Subcutaneous abdominal adipose tissue (tissue), 5 donors: ENCODE data around the gene AMH.

Experiments used
- H3K27ac ChIP-seq: one replicate; pipeline ENCODE4 v1.7.0; 2013; ENCODE audit warnings: low read depth, mild to moderate bottlenecking, inconsistent platforms, low read length, moderate library complexity
- H3K27me3 ChIP-seq, 5 donors: one replicate each; pipeline ENCODE4 v1.7.0; 2013; ENCODE audit warnings: low read length in 5 of 5, inconsistent platforms in 1 of 5; ENCODE audit not compliant: control insufficient read depth in 5 of 5, insufficient read depth in 4 of 5
- H3K36me3 ChIP-seq, 5 donors: one replicate each; pipeline ENCODE4 v1.7.0; 2013; ENCODE audit warnings: low read length in 5 of 5; ENCODE audit not compliant: control insufficient read depth in 5 of 5, insufficient read depth in 5 of 5
- H3K4me1 ChIP-seq, 5 donors: one replicate each; pipeline ENCODE4 v1.7.0; 2013; ENCODE audit warnings: low read length in 5 of 5, mild to moderate bottlenecking in 3 of 5, moderate library complexity in 1 of 5; ENCODE audit not compliant: control insufficient read depth in 5 of 5, insufficient read depth in 5 of 5
- H3K4me3 ChIP-seq, 5 donors: one replicate each; pipeline ENCODE4 v1.7.0; 2013; ENCODE audit warnings: low read length in 5 of 5, low read depth in 1 of 5
- H3K9ac ChIP-seq, 5 donors: one replicate each; pipeline ENCODE4 v1.7.0; 2013; ENCODE audit warnings: low read length in 5 of 5, mild to moderate bottlenecking in 4 of 5, moderate library complexity in 3 of 5
- H3K9me3 ChIP-seq, 5 donors: one replicate each; pipeline ENCODE4 v1.7.0; 2013; ENCODE audit warnings: low read length in 5 of 5; ENCODE audit not compliant: control insufficient read depth in 5 of 5
- donor health status: healthy.
- donor health status: healthy.
- donor health status: healthy.
- donor health status: healthy.
- donor health status: healthy.

Gene AMH

DNA sequence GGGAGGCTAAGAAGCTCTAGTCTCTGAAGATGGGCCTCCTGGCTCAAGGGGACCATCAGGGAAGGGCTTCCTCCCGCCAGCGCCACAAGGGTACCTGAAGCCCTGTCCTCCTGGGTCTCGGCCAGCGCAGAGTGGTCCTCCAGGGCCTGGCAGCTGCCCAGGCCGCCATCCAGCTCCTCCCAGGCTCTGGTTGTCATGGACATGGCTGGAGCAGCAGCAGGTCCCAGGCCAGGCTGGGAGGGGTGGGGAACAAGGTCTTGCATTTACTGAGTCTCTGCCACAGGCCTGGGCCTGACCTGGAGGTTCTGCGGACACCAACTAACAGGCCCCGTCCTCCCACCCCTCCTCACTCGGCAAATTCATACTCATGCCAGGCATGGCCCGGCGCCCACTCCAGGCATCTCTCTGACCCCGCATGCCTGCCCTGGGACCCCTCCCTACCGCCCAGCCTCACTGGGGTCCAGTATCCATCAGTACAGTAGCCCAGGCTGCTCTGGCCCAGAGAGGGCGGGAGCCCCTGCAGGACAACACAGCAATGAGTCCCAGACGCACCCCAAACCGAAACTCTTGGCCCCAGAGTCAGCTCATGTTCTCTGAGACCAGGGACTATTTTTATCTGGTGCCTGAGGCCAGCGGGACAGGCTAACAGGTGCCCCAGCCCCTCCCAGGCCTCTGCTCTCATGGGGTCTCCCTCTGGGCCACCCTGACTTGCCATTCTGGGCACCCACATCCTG, 6.2 kb downstream of the AMH start:
- Histone ChIP-seq H3K4me1 (peaks cover 0 to 37% (median 30%) of the 10 kb centered on the region in 5 donors), H3K27ac (no peak overlapping the region), H3K36me3 (no peaks in the 10 kb centered on the region), H3K9ac (no peak overlapping the region), H3K27me3 (peaks cover 33 to 37% (median 35%) of the 10 kb centered on the region in 5 donors), H3K9me3 (no peaks in the 10 kb centered on the region), H3K4me3 (no peak overlapping the region)

DNA sequence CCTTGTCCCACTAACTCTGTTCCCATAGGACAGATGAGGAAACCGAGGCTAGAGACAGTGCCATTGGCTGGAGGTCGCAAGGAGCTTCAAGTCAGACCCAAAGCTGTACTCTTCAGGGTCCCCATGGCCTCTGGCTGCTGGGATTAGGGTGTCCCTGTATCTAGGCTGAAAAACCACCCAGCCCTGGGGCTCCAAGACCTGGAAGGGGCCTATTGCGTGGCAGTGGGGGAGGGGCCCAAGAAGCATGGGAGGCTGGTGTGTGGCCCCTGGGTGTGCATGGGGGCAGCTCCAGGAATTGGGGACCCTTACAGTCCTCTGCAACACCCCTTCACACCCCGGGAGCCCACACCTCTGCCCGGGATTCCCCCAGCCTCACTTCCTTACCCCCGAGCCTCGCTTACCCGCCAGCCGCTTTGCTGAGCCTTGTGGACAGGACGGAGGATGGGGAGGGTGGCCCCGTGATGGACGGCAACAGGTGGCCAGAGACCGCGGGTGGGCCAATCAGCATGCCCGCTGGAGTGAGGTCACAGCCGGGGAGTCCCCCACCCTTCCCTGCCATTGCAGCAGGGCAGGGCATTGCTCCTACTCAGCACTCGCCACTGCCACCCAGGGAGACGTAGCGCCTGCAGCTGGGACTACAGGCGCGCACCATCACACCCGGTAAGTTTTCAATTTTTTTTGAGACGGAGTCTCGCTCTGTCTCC, 7.0 kb downstream of the AMH start, which contains the start of gene JSRP1:
JSRP1 (minus strand) TSS at position 436 of the 704 bp plus-strand sequence. CDS start 1,103 bp downstream, outside the sequence.
- H3K36me3 ChIP-seq: no peaks in the 10 kb centered on the region
- no peak within 1 kb of the TSS for H3K27ac ChIP-seq

DNA sequence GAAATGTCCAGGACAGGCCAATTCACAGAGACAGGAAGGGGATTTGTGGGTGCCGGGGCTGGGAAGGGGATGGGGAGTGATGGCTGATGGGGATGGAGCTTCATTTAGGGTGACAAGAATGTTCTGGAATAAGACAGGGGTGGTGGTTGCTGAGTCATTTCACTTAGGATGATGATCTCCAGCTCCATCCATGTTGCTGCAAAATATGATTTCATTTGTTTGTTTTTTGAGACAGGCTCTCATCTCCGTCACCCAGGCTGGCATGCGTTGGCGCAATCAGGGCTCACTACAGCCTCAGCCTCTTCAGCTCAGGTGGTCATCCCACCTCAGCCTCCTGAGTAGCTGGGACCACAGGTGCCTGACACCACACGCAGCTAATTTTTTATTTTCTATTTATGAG, 10.2 kb downstream of the AMH start:
- H3K27me3 ChIP-seq: peaks cover 0 to under 1% (median 0%) of the 10 kb centered on the region in 5 donors
- no peak overlapping the region for H3K27ac ChIP-seq
- no peak overlapping the region for H3K9ac ChIP-seq
- H3K9me3 ChIP-seq: no peaks in the 10 kb centered on the region
- no peaks in the 10 kb centered on the region for H3K36me3 ChIP-seq
- H3K4me3 ChIP-seq: no peak overlapping the region
- no peaks in the 10 kb centered on the region for H3K4me1 ChIP-seq

More for the DNA sequence above, 7.0 kb downstream of the AMH start, which contains the start of gene JSRP1:
- Histone ChIP-seq H3K9me3 (no peaks in the 10 kb centered on the region), H3K9ac (no peak within 1 kb of the TSS), H3K27me3 (peaks cover 26 to 29% (median 28%) of the 10 kb centered on the region in 5 donors), H3K4me3 (no peak within 1 kb of the TSS), H3K4me1 (peaks cover 0 to 29% (median 22%) of the 10 kb centered on the region in 5 donors)

DNA sequence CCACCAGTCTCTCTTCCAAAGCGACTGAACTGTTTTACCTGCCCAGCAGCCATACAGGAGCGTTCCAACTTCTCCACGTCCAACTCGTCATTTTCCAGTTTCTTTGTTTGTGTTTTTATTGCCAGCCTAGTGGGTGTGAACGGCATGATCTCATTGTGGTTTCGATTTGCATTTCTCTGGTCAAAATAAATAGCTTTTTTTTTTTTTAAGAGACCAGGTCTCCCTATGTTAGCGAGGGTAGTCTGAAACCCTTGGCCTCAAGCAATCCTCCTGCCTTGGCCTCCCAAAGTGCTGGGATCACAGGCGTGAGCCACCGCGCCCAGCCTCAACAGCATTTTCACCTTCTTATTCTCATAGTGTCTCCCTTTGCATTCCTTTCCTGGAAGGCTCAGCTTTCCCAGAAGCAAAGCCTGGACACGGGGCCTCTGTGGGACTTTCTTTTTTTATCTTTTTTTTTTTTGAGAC, 11.2 kb downstream of the AMH start:
- Histone ChIP-seq H3K9ac (no peak overlapping the region), H3K4me3 (no peak overlapping the region), H3K27me3 (no peaks in the 10 kb centered on the region), H3K27ac (no peak overlapping the region), H3K9me3 (no peaks in the 10 kb centered on the region), H3K36me3 (no peaks in the 10 kb centered on the region), H3K4me1 (no peaks in the 10 kb centered on the region)

DNA sequence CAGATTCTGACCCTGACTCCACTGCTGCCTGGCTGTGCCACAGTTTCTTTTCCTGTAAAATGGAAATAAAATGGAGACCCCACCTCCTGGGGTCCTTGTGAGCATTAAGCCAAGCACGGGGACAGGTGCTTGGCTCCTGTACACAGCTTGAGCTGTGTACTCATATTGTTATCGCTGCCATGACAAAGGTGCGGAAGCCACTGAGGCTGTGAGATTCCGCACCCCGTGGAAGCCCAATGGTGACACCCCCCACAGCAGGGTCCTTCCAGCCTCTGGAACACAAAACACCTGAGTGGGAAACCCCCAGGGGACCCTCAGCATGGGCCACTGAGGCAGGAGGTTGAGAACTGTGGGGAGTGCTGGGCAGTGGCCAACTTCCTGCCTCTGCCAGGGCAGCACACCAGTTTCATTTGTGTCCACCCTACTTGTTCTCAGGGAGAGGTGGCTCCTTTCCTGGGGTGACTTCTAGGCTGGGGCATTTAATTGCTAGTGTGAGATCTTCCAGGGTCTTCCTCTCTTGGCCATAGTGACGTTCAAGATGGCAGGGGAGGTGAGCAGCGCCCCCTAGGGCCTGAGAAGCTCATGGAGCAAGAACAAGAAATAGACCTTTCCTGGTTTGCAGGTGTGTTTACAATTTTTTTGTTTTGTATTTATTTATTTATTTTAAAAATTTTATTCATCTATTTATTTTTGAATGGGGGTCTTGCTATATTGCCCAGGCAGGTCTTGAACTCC, 12.5 kb downstream of the AMH start:
- peaks cover 3 to 9% (median 7%) of the 10 kb centered on the region in 5 donors for H3K4me1 ChIP-seq
- no peak overlapping the region for H3K4me3 ChIP-seq
- no peaks in the 10 kb centered on the region for H3K27me3 ChIP-seq
- no peak overlapping the region for H3K9ac ChIP-seq
- H3K9me3 ChIP-seq: no peaks in the 10 kb centered on the region
- H3K27ac ChIP-seq: no peak overlapping the region
- H3K36me3 ChIP-seq: no peaks in the 10 kb centered on the region

DNA sequence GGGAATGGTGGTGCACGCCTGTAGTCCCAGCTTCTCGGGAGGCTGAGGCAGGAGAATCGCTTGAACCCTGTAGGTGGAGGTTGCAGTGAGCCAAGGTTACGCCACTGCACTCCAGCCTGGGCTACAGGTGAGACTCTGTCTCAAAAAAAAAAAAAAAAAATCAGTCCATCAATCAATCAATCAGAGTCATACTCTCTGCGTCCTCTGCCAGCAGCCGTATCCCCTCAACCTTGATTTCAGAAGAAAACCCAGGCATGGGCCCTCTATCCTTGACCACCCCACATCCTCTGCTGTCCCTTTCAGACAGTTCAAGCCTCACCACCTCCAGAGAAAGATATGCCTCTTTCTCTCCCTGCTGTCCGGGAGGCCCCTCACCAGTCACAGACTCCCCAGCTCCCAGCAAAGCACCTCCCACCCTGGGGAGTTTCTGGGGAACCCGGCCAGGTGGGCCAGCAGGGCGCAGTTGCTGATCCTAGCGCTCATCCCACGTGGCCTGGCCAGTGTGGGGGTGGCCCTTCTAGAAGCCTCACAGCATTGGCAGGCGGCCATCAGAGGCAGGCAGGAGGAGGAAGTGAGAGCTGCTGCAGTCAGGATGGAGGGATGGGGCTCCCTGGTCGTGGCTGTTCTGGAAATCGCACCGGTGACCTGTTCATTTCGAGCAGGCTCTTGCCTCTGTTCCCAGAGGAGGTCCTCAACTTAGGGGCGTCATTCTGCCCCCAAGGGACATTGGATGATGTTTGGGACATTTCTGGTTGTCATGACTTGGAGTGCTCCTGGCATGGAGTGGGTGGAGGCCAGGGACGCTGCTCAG, 17.3 kb downstream of the AMH start:
- Histone ChIP-seq H3K9ac (peak overlapping the region in 2 of 5 donors; percentile 23 to 41), H3K27me3 (no peaks in the 10 kb centered on the region), H3K36me3 (peaks cover 0 to 3% (median under 1%) of the 10 kb centered on the region in 5 donors), H3K4me3 (peak overlapping the region in 2 of 5 donors; percentile 22 to 32), H3K27ac (peak overlapping the region; percentile 46), H3K4me1 (peaks cover 5 to 39% (median 32%) of the 10 kb centered on the region in 5 donors), H3K9me3 (no peaks in the 10 kb centered on the region)

DNA sequence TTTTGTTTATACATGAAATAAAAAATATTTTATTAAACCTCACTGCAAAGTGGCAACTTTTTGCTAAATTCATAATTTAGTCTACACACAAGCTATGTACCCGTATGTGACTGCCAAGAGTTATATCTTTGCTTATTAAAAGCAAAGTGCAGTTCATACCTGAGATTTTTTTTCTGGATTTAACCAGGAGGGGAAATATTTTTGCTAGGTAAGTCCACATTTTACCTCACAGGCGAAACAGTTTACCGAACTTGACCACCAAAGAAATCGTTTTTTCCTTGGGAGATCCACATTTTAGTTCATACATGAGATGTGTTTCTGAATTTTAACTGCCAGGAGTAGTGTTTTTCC, 19.3 kb downstream of the AMH start:
- peak overlapping the region in 4 of 5 donors; percentile 59 to 99 (median 84) for H3K4me3 ChIP-seq
- H3K27ac ChIP-seq: no peak overlapping the region
- H3K4me1 ChIP-seq: peaks cover 8 to 60% (median 52%) of the 10 kb centered on the region in 5 donors
- H3K36me3 ChIP-seq: peaks cover 0 to 19% (median 11%) of the 10 kb centered on the region in 5 donors
- peak overlapping the region in 2 of 5 donors; percentile 55 to 56 for H3K9ac ChIP-seq
- H3K27me3 ChIP-seq: no peaks in the 10 kb centered on the region
- no peaks in the 10 kb centered on the region for H3K9me3 ChIP-seq

DNA sequence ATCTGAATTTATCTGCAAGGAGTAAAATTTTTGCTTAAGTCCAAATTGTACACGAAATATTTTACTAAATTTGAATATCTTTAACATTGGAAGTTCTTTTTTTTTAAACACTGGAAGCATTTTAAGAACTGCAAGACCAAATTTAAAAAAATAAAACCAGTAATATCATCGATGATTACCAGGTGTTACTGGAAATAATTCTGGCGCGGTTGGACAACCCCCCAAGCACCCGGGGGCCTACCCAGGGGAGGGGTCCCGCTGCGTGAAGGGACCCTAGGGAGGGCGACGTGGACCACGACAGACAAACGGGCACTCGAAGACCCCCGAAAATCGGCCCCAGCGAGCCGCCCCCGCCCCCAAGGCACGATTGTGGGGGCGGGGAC, 19.7 kb downstream of the AMH start:
- Histone ChIP-seq H3K4me1 (peaks cover 8 to 64% (median 55%) of the 10 kb centered on the region in 5 donors), H3K36me3 (peaks cover 0 to 19% (median 11%) of the 10 kb centered on the region in 5 donors), H3K9me3 (no peaks in the 10 kb centered on the region), H3K27ac (no peak overlapping the region), H3K4me3 (peak overlapping the region in 4 of 5 donors; percentile 59 to 99 (median 84)), H3K27me3 (no peaks in the 10 kb centered on the region), H3K9ac (peak overlapping the region in 3 of 5 donors; percentile 41 to 56 (median 55))
